ENCODE data around the gene NOTCH2. TPM values are rescaled to one million over a fixed set of nuclear protein-coding genes. Genes with fewer than 3 reads are reported as not detected.

NOTCH2 gene
- polyA plus RNA-seq, 1 donor (not counting 4 experiments of a cell fraction or from before 2014, with no cell fraction given) = 22.5 TPM

DNA sequence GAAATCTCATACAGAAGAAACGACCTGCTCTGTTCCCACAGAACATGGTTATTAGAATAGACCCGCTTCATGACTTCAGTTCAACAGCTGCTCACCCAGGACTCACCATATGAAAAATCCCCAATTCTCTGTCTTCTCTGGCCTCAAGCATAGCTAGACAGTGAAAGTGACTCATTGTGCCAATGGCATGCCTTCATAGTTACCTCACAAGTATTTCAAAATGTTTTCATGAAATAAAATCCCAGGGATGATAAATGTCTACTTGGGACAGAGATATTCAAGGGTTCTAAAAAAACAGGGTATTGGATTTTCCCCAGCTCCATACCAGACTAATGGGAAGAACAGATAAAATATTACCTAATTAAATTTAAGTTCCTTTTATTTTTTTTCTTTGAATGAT lies 82.3 kb downstream of the NOTCH2 start:
- H3K27me3 ChIP-seq (ENCODE audit: control insufficient read depth, extremely low read depth, insufficient read depth, low read length) = no peaks in the 10 kb centered on the region
- FAIRE-seq = no peak
- no peak overlapping the region for H3K9ac ChIP-seq (ENCODE audit: control insufficient read depth, extremely low read depth, insufficient read depth, low read length)
- H3K79me2 ChIP-seq (ENCODE audit: control insufficient read depth, insufficient read depth, low read length) = peaks cover 11% of the 10 kb centered on the region
- peaks cover 0 to 8% of the 10 kb centered on the region in 2 experiments for H3K36me3 ChIP-seq (ENCODE audit: control insufficient read depth in 2 of 2, extremely low read depth in 1 of 2, insufficient read depth in 2 of 2, low read length in 2 of 2)
- no peaks in the 10 kb centered on the region for H3K9me3 ChIP-seq (ENCODE audit: control insufficient read depth, low read depth, low read length)
- H3K4me2 ChIP-seq (ENCODE audit: control insufficient read depth, extremely low read depth, insufficient read depth, low read depth, low read length) = peak overlapping the region; percentile 43
- H3K4me1 ChIP-seq (ENCODE audit: control insufficient read depth, extremely low read depth, insufficient read depth, low read length) = peaks cover 36% of the 10 kb centered on the region
- dilution Hi-C loops (cut with MboI; ENCODE audit: extremely low pct_ligation_motif_present, low sequenced_read_pairs) = no loop called here
- no peaks in the 10 kb centered on the region for H4K20me1 ChIP-seq (ENCODE audit: control insufficient read depth, extremely low read depth, insufficient read depth, low read length)
- H2AFZ ChIP-seq (ENCODE audit: control insufficient read depth, low read length) = no peak overlapping the region
- peaks cover 8% of the 10 kb centered on the region for H3K9me1 ChIP-seq (ENCODE audit: control insufficient read depth, extremely low read depth, insufficient read depth, low read length)
- TF ChIP-seq, protein P1, sequence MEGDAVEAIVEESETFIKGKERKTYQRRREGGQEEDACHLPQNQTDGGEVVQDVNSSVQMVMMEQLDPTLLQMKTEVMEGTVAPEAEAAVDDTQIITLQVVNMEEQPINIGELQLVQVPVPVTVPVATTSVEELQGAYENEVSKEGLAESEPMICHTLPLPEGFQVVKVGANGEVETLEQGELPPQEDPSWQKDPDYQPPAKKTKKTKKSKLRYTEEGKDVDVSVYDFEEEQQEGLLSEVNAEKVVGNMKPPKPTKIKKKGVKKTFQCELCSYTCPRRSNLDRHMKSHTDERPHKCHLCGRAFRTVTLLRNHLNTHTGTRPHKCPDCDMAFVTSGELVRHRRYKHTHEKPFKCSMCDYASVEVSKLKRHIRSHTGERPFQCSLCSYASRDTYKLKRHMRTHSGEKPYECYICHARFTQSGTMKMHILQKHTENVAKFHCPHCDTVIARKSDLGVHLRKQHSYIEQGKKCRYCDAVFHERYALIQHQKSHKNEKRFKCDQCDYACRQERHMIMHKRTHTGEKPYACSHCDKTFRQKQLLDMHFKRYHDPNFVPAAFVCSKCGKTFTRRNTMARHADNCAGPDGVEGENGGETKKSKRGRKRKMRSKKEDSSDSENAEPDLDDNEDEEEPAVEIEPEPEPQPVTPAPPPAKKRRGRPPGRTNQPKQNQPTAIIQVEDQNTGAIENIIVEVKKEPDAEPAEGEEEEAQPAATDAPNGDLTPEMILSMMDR (optimal IDR thresholded peaks at IDR 0.05 in 1 of 3, IDR thresholded peaks at IDR 0.05 in 1 of 3, conservative IDR thresholded peaks at IDR 0.05 in 1 of 3; ENCODE audit: extremely low read depth in 1 of 3, insufficient read depth in 2 of 3, low read length in 3 of 3) = no peak
- TF ChIP-seq EZH2 (IDR thresholded peaks at IDR 0.05; ENCODE audit: low read length) = no peak
- peak overlapping the region; percentile 67 for H3K27ac ChIP-seq (ENCODE audit: control insufficient read depth, insufficient read depth, low read length)
- H3K4me3 ChIP-seq (ENCODE audit: control insufficient read depth in 2 of 3, extremely low read depth in 1 of 3, insufficient read depth in 2 of 3, low read depth in 1 of 3, low read length in 3 of 3) = no peak overlapping the region
- no peak for DNase-seq (ENCODE audit: low read depth, low spot score)

DNA sequence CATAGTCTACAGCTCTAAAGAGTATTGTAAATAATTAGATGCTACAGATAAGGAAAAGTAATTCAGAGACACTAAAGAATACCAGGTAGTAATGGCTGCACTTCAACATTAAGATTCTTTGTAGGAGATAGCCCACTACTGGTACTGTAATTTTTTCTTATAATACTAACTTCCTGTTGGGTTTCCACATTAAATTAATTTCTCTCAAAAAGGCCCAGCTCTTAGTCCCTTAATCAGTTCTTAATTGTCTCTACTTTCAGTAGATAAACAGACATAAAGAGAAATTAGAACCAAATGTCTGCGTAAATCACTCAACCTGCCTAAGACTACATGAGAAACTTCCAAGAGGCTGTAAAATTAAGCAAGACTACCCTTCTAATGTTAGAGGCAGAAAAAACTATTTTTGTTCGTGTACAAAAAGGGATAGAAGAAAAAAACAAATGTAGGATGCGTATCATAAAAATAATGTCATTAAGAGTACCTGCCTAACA lies 83.4 kb downstream of the NOTCH2 start:
- H3K9me3 ChIP-seq (ENCODE audit: control insufficient read depth, low read depth, low read length) = no peaks in the 10 kb centered on the region
- no peak overlapping the region for H3K27ac ChIP-seq (ENCODE audit: control insufficient read depth, insufficient read depth, low read length)
- H3K9me1 ChIP-seq (ENCODE audit: control insufficient read depth, extremely low read depth, insufficient read depth, low read length) = peaks cover 8% of the 10 kb centered on the region
- dilution Hi-C loops (cut with MboI; ENCODE audit: extremely low pct_ligation_motif_present, low sequenced_read_pairs) = no loop called here
- H2AFZ ChIP-seq (ENCODE audit: control insufficient read depth, low read length) = no peak overlapping the region
- H4K20me1 ChIP-seq (ENCODE audit: control insufficient read depth, extremely low read depth, insufficient read depth, low read length) = no peaks in the 10 kb centered on the region
- H3K4me1 ChIP-seq (ENCODE audit: control insufficient read depth, extremely low read depth, insufficient read depth, low read length) = peaks cover 39% of the 10 kb centered on the region
- peaks cover 0 to 8% of the 10 kb centered on the region in 2 experiments for H3K36me3 ChIP-seq (ENCODE audit: control insufficient read depth in 2 of 2, extremely low read depth in 1 of 2, insufficient read depth in 2 of 2, low read length in 2 of 2)
- H3K79me2 ChIP-seq (ENCODE audit: control insufficient read depth, insufficient read depth, low read length) = peaks cover 12% of the 10 kb centered on the region
- FAIRE-seq (no peak), DNase-seq (ENCODE audit: low read depth, low spot score) (no peak)
- H3K27me3 ChIP-seq (ENCODE audit: control insufficient read depth, extremely low read depth, insufficient read depth, low read length) = no peaks in the 10 kb centered on the region
- no peak for TF ChIP-seq EZH2 (IDR thresholded peaks at IDR 0.05; ENCODE audit: low read length)
- TF ChIP-seq, protein P1 (optimal IDR thresholded peaks at IDR 0.05 in 1 of 3, IDR thresholded peaks at IDR 0.05 in 1 of 3, conservative IDR thresholded peaks at IDR 0.05 in 1 of 3; ENCODE audit: extremely low read depth in 1 of 3, insufficient read depth in 2 of 3, low read length in 3 of 3) = no peak
- no peak overlapping the region for H3K4me2 ChIP-seq (ENCODE audit: control insufficient read depth, extremely low read depth, insufficient read depth, low read depth, low read length)
- H3K9ac ChIP-seq (ENCODE audit: control insufficient read depth, extremely low read depth, insufficient read depth, low read length) = no peak overlapping the region
- no peak overlapping the region for H3K4me3 ChIP-seq (ENCODE audit: control insufficient read depth in 2 of 3, extremely low read depth in 1 of 3, insufficient read depth in 2 of 3, low read depth in 1 of 3, low read length in 3 of 3)
